ENCODE measurements around the gene DCANP1.

The DCANP1 gene

DNA sequence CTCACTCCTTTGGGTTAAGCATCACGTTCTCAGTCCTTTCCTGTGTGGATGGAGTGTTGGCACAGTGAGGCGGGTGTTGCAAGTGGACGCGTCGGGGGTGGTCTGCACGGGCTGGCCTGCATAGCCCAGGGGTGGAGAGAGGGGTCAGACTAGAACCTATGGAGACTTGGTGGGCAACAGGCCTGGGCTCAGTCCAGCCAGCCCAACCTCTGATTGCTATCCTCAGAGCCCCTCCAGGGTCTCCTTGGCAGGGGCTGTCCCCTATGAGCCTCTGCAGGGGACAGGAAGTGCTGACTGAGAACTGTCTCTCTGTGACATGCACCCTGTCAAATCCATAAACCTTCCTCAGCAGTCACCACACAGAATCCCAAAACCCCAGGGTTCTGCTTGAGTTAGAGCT lies 2.3 kb downstream of the DCANP1 start:
- Histone ChIP-seq H3K4me2 (ENCODE audit: low read depth, low read length, poor library complexity, severe bottlenecking) (peak overlapping the region; percentile 15), H3K9me2 (replicated peaks; ENCODE audit: low read depth, low read length) (no peaks in the 10 kb centered on the region), H3F3A (ENCODE audit: low read depth) (no peaks in the 10 kb centered on the region), H3K9me3 (ENCODE audit: insufficient read depth, low read depth, low read length) (no peaks in the 10 kb centered on the region), H3K9ac (ENCODE audit: low read depth, low read length, poor library complexity, severe bottlenecking) (peak overlapping the region; percentile 44), H3K36me3 (ENCODE audit: insufficient read depth, low read length) (no peaks in the 10 kb centered on the region), H2AFZ (ENCODE audit: low read length) (peak overlapping the region; percentile 84), H3K79me2 (ENCODE audit: insufficient read depth, low read length) (no peaks in the 10 kb centered on the region), H4K20me1 (ENCODE audit: insufficient read depth, low read length, poor library complexity, severe bottlenecking) (no peaks in the 10 kb centered on the region), H3K27me3 (ENCODE audit: insufficient read depth, low read length, poor library complexity, severe bottlenecking) (no peaks in the 10 kb centered on the region), H3K4me3 (ENCODE audit: low read length, poor library complexity, severe bottlenecking) (no peak overlapping the region), H3K4me1 (ENCODE audit: insufficient read depth, low read length, poor library complexity, severe bottlenecking) (peaks cover 30% of the 10 kb centered on the region)
- TF ChIP-seq, protein P1, sequence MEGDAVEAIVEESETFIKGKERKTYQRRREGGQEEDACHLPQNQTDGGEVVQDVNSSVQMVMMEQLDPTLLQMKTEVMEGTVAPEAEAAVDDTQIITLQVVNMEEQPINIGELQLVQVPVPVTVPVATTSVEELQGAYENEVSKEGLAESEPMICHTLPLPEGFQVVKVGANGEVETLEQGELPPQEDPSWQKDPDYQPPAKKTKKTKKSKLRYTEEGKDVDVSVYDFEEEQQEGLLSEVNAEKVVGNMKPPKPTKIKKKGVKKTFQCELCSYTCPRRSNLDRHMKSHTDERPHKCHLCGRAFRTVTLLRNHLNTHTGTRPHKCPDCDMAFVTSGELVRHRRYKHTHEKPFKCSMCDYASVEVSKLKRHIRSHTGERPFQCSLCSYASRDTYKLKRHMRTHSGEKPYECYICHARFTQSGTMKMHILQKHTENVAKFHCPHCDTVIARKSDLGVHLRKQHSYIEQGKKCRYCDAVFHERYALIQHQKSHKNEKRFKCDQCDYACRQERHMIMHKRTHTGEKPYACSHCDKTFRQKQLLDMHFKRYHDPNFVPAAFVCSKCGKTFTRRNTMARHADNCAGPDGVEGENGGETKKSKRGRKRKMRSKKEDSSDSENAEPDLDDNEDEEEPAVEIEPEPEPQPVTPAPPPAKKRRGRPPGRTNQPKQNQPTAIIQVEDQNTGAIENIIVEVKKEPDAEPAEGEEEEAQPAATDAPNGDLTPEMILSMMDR (conservative IDR thresholded peaks at IDR 0.05; ENCODE audit: low read length) = no peak
- no peak for TF ChIP-seq EZH2phosphoT487 (IDR thresholded peaks at IDR 0.05; ENCODE audit: borderline replicate concordance)

DNA sequence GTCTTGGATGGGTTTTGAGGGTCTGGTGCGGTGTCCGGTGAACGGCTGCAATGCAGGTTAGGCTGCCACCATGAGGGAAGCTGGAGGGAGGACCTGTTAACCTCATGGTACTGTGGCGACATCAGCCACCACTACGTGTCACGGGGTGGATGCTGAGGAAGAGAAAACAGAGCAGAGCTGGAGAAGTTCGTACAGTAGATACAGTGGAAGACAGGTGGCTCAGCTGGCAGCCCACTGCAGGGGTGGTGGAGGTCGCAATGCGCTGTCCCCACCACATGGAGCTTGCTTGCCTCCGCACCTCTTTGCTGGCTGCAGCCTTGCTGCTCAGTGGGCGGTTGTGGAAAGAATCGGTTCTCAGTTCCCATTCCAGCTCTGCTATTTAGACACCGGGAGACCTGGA lies 2.8 kb downstream of the DCANP1 start:
- Histone ChIP-seq H3K79me2 (ENCODE audit: insufficient read depth, low read length) (no peaks in the 10 kb centered on the region), H4K20me1 (ENCODE audit: insufficient read depth, low read length, poor library complexity, severe bottlenecking) (no peaks in the 10 kb centered on the region), H3K4me1 (ENCODE audit: insufficient read depth, low read length, poor library complexity, severe bottlenecking) (peaks cover 30% of the 10 kb centered on the region), H3K36me3 (ENCODE audit: insufficient read depth, low read length) (no peaks in the 10 kb centered on the region), H3K9ac (ENCODE audit: low read depth, low read length, poor library complexity, severe bottlenecking) (peak overlapping the region; percentile 44), H3F3A (ENCODE audit: low read depth) (no peaks in the 10 kb centered on the region), H3K9me2 (replicated peaks; ENCODE audit: low read depth, low read length) (no peaks in the 10 kb centered on the region), H2AFZ (ENCODE audit: low read length) (no peak overlapping the region), H3K4me2 (ENCODE audit: low read depth, low read length, poor library complexity, severe bottlenecking) (no peak overlapping the region), H3K27me3 (ENCODE audit: insufficient read depth, low read length, poor library complexity, severe bottlenecking) (no peaks in the 10 kb centered on the region), H3K9me3 (ENCODE audit: insufficient read depth, low read depth, low read length) (no peaks in the 10 kb centered on the region), H3K4me3 (ENCODE audit: low read length, poor library complexity, severe bottlenecking) (no peak overlapping the region)
- TF ChIP-seq, protein P1 (conservative IDR thresholded peaks at IDR 0.05; ENCODE audit: low read length) = no peak
- TF ChIP-seq EZH2phosphoT487 (IDR thresholded peaks at IDR 0.05; ENCODE audit: borderline replicate concordance) = no peak

DNA sequence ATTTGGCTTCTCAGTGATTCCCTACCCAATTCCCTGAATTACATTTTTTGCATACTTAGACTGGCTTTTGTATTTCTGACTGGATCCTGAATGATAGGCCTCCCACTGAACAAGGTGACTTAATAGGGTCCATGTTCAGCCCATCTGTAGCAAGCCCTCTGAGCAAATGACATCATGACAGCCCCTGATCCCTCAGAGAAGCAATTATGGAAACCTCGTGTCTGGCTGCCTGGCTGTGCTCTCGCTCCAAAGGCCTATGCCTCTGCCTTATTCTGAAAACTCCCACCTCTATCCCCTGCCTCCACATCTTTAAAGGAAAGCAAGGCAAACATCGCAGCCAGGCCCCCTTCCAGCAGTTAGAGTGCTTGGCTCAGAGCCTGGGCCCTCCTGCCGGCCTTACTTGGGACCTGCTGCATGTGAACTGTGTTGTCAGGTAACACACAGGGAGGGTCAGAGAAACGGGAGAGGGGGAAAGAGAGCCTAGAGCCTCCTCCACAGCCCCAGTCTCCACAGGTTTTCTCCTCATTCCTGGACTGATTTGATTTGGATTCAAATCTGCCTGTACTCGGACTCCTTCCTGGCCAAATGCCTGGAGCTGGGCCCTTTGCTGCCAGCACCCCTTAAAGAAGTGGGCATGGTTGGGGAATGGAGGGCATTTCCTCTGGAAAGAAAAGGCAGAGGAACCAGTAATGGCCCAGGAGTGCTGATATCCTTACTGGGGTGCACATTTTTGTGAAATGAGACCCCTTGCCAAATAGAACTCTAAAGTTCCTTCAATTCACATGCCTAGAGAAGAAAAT lies 3.8 kb downstream of the DCANP1 start:
- TF ChIP-seq, protein P1 (conservative IDR thresholded peaks at IDR 0.05; ENCODE audit: low read length) = no peak
- TF ChIP-seq EZH2phosphoT487 (IDR thresholded peaks at IDR 0.05; ENCODE audit: borderline replicate concordance) = no peak
- Histone ChIP-seq H3F3A (ENCODE audit: low read depth) (no peaks in the 10 kb centered on the region), H3K4me1 (ENCODE audit: insufficient read depth, low read length, poor library complexity, severe bottlenecking) (peaks cover 30% of the 10 kb centered on the region), H3K36me3 (ENCODE audit: insufficient read depth, low read length) (no peaks in the 10 kb centered on the region), H4K20me1 (ENCODE audit: insufficient read depth, low read length, poor library complexity, severe bottlenecking) (no peaks in the 10 kb centered on the region), H3K79me2 (ENCODE audit: insufficient read depth, low read length) (no peaks in the 10 kb centered on the region), H3K4me3 (ENCODE audit: low read length, poor library complexity, severe bottlenecking) (no peak overlapping the region), H3K9me2 (replicated peaks; ENCODE audit: low read depth, low read length) (no peaks in the 10 kb centered on the region), H2AFZ (ENCODE audit: low read length) (no peak overlapping the region), H3K4me2 (ENCODE audit: low read depth, low read length, poor library complexity, severe bottlenecking) (no peak overlapping the region), H3K27me3 (ENCODE audit: insufficient read depth, low read length, poor library complexity, severe bottlenecking) (no peaks in the 10 kb centered on the region), H3K9me3 (ENCODE audit: insufficient read depth, low read depth, low read length) (no peaks in the 10 kb centered on the region), H3K9ac (ENCODE audit: low read depth, low read length, poor library complexity, severe bottlenecking) (no peak overlapping the region)

All from Loucy (cell line).